Activated T-cell treated with anti-CD3 and anti-CD28 coated beads for 4 hours (primary cell): ENCODE measurements around the gene MAPKAPK5.
"Not testable (repeated sequence)": the region's sequence is repeated elsewhere in the genome, so short reads cannot be mapped to it uniquely, and the experiment has no call there.

Experiments used
- DNase-seq: peaks from one replicate; pipeline ENCODE4 v3.0.0-alpha.2; 2020

Gene MAPKAPK5

GRCh38 chr12:111887926-111888745 is 46.1 kb downstream of the MAPKAPK5 start:
- DNase-seq = no peak

- DNase-seq = no peak
Observed at GRCh38 chr12:111893287-111893686, 51.3 kb downstream of the MAPKAPK5 start.

GRCh38 chr12:111894556-111894955 is 52.5 kb downstream of the MAPKAPK5 start:
- no peak for DNase-seq

- DNase-seq = no peak
Observed at GRCh38 chr12:111901182-111901581, 59.2 kb downstream of the MAPKAPK5 start.

- DNase-seq = no peak
Observed at GRCh38 chr12:111904446-111904975, 62.5 kb downstream of the MAPKAPK5 start.

- DNase-seq = no peak
Observed at GRCh38 chr12:111905502-111905901, 63.5 kb downstream of the MAPKAPK5 start.

- DNase-seq = no peak
Observed at GRCh38 chr12:111907740-111908139, 65.7 kb downstream of the MAPKAPK5 start.

- no peak for DNase-seq
Observed at GRCh38 chr12:111925171-111925570, 83.1 kb downstream of the MAPKAPK5 start.

GRCh38 chr12:111926631-111927030 is 84.6 kb downstream of the MAPKAPK5 start:
- no peak for DNase-seq

- DNase-seq = no peak
Observed at GRCh38 chr12:111927346-111927745, 85.3 kb downstream of the MAPKAPK5 start.

GRCh38 chr12:111932241-111932640 is 90.2 kb downstream of the MAPKAPK5 start:
- DNase-seq = no peak

- DNase-seq = no peak
Observed at GRCh38 chr12:111936869-111937268, 94.8 kb downstream of the MAPKAPK5 start.

GRCh38 chr12:111937429-111937828 is 95.4 kb downstream of the MAPKAPK5 start:
- DNase-seq = no peak

GRCh38 chr12:111942557-111942956 is 100.5 kb downstream of the MAPKAPK5 start:
- peak; percentile 19 for DNase-seq

- no peak for DNase-seq
Observed at GRCh38 chr12:111943929-111944328, 101.9 kb downstream of the MAPKAPK5 start.

GRCh38 chr12:111950961-111951676 is 109.1 kb downstream of the MAPKAPK5 start:
- DNase-seq = not testable (repeated sequence)
